ENCODE results near the gene NR6A1.

- TF ChIP-seq, protein P1, sequence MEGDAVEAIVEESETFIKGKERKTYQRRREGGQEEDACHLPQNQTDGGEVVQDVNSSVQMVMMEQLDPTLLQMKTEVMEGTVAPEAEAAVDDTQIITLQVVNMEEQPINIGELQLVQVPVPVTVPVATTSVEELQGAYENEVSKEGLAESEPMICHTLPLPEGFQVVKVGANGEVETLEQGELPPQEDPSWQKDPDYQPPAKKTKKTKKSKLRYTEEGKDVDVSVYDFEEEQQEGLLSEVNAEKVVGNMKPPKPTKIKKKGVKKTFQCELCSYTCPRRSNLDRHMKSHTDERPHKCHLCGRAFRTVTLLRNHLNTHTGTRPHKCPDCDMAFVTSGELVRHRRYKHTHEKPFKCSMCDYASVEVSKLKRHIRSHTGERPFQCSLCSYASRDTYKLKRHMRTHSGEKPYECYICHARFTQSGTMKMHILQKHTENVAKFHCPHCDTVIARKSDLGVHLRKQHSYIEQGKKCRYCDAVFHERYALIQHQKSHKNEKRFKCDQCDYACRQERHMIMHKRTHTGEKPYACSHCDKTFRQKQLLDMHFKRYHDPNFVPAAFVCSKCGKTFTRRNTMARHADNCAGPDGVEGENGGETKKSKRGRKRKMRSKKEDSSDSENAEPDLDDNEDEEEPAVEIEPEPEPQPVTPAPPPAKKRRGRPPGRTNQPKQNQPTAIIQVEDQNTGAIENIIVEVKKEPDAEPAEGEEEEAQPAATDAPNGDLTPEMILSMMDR (IDR thresholded peaks at IDR 0.05) = no peak
- TF ChIP-seq EP300 (IDR thresholded peaks at IDR 0.05) (no peak), POLR2A (IDR thresholded peaks at IDR 0.05) (no peak)
Observed at GRCh38 chr9:124782661-124783574, 11.8 kb upstream of the NR6A1 start.
